ENCODE measurements around the gene C11orf16.

The C11orf16 gene

GRCh38 chr11:8871171-8871775, 61.5 kb downstream of the C11orf16 start (continued):
- no peak for TF ChIP-seq KLF17 (tag by site-specific recombination; IDR thresholded peaks at IDR 0.05)
- no peak for TF ChIP-seq ZNF404 (tag by site-specific recombination; IDR thresholded peaks at IDR 0.05)
- no peak for TF ChIP-seq ZNF560 (tag by site-specific recombination; IDR thresholded peaks at IDR 0.05; ENCODE audit: borderline replicate concordance)
- peak; percentile 32; the same call in 1 of the 2 replicates for TF ChIP-seq SP7 (tag by site-specific recombination; IDR thresholded peaks at IDR 0.05)
- TF ChIP-seq SCRT1 (tag by site-specific recombination; IDR thresholded peaks at IDR 0.05; ENCODE audit: borderline replicate concordance) = no peak
- no peak for TF ChIP-seq BCL6B (tag by site-specific recombination; IDR thresholded peaks at IDR 0.05)
- no peak for TF ChIP-seq TSHZ1 (tag by site-specific recombination; IDR thresholded peaks at IDR 0.05; ENCODE audit: borderline replicate concordance)
- no peak for TF ChIP-seq ZNF274 (IDR thresholded peaks at IDR 0.05; ENCODE audit: low read length)
- TF ChIP-seq ZNF274 (tag by site-specific recombination; IDR thresholded peaks at IDR 0.05; ENCODE audit: borderline replicate concordance) = no peak
- no peak for TF ChIP-seq ZFHX2 (tag by site-specific recombination; conservative IDR thresholded peaks at IDR 0.05)
- TF ChIP-seq ZNF585B (tag by site-specific recombination; IDR thresholded peaks at IDR 0.05) = no peak
- TF ChIP-seq, protein P1, sequence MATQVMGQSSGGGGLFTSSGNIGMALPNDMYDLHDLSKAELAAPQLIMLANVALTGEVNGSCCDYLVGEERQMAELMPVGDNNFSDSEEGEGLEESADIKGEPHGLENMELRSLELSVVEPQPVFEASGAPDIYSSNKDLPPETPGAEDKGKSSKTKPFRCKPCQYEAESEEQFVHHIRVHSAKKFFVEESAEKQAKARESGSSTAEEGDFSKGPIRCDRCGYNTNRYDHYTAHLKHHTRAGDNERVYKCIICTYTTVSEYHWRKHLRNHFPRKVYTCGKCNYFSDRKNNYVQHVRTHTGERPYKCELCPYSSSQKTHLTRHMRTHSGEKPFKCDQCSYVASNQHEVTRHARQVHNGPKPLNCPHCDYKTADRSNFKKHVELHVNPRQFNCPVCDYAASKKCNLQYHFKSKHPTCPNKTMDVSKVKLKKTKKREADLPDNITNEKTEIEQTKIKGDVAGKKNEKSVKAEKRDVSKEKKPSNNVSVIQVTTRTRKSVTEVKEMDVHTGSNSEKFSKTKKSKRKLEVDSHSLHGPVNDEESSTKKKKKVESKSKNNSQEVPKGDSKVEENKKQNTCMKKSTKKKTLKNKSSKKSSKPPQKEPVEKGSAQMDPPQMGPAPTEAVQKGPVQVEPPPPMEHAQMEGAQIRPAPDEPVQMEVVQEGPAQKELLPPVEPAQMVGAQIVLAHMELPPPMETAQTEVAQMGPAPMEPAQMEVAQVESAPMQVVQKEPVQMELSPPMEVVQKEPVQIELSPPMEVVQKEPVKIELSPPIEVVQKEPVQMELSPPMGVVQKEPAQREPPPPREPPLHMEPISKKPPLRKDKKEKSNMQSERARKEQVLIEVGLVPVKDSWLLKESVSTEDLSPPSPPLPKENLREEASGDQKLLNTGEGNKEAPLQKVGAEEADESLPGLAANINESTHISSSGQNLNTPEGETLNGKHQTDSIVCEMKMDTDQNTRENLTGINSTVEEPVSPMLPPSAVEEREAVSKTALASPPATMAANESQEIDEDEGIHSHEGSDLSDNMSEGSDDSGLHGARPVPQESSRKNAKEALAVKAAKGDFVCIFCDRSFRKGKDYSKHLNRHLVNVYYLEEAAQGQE (tag by site-specific recombination; IDR thresholded peaks at IDR 0.05) = no peak
- TF ChIP-seq EGR2 (tag by site-specific recombination; IDR thresholded peaks at IDR 0.05; ENCODE audit: low read depth) = no peak
- peak; percentile 56 for TF ChIP-seq PATZ1 (tag by site-specific recombination; IDR thresholded peaks at IDR 0.05)
- TF ChIP-seq ZNF16 (tag by site-specific recombination; IDR thresholded peaks at IDR 0.05; ENCODE audit: low read depth) = no peak
- TF ChIP-seq ZNF221 (tag by site-specific recombination; IDR thresholded peaks at IDR 0.05; ENCODE audit: borderline replicate concordance) = no peak
- no peak for TF ChIP-seq PRDM2 (tag by site-specific recombination; IDR thresholded peaks at IDR 0.05; ENCODE audit: borderline replicate concordance)
- TF ChIP-seq PRDM4 (tag by site-specific recombination; IDR thresholded peaks at IDR 0.05) = no peak

Measured in HEK293 (cell line).